Measurements from ENCODE around the gene RBM33. TPM values are rescaled to one million over a fixed set of nuclear protein-coding genes. Genes with fewer than 3 reads are reported as not detected.
A peak's percentile ranks its signal among the peaks of the same experiment; 100 is the strongest.

RBM33 gene
- total RNA-seq, 1 experiment from 2014 or later: 7.3 TPM

- no peak for DNase-seq (ENCODE audit: low read depth)
- in situ Hi-C loops (cut with HindIII; ENCODE audit: low pct_unique_long_range_greater_than_20kb, low sequenced_read_pairs): no loop called here
These were observed 61.3 kb downstream of the RBM33 start for GRCh38 chr7:155705623-155706360.

GRCh38 chr7:155706376-155706775 is 61.9 kb downstream of the RBM33 start:
- in situ Hi-C loops (cut with HindIII; ENCODE audit: low pct_unique_long_range_greater_than_20kb, low sequenced_read_pairs): no loop called here
- no peak for DNase-seq (ENCODE audit: low read depth)

- peak; percentile 74 for DNase-seq (ENCODE audit: low read depth)
- in situ Hi-C loops (cut with HindIII; ENCODE audit: low pct_unique_long_range_greater_than_20kb, low sequenced_read_pairs): no loop called here
These were observed 65.0 kb downstream of the RBM33 start for GRCh38 chr7:155709453-155709852.

- in situ Hi-C loops (cut with HindIII; ENCODE audit: low pct_unique_long_range_greater_than_20kb, low sequenced_read_pairs): no loop called here
- DNase-seq (ENCODE audit: low read depth): no peak
These were observed 65.6 kb downstream of the RBM33 start for GRCh38 chr7:155710031-155710430.

GRCh38 chr7:155710530-155710929 is 66.1 kb downstream of the RBM33 start:
- in situ Hi-C loops (cut with HindIII; ENCODE audit: low pct_unique_long_range_greater_than_20kb, low sequenced_read_pairs): no loop called here
- DNase-seq (ENCODE audit: low read depth): no peak

GRCh38 chr7:155711081-155711480 is 66.6 kb downstream of the RBM33 start:
- DNase-seq (ENCODE audit: low read depth): no peak
- in situ Hi-C loops (cut with HindIII; ENCODE audit: low pct_unique_long_range_greater_than_20kb, low sequenced_read_pairs): no loop called here

- no peak for DNase-seq (ENCODE audit: low read depth)
- in situ Hi-C loops (cut with HindIII; ENCODE audit: low pct_unique_long_range_greater_than_20kb, low sequenced_read_pairs): no loop called here
These were observed 68.9 kb downstream of the RBM33 start for GRCh38 chr7:155713384-155713783.

- DNase-seq (ENCODE audit: low read depth): no peak
- in situ Hi-C loops (cut with HindIII; ENCODE audit: low pct_unique_long_range_greater_than_20kb, low sequenced_read_pairs): no loop called here
These were observed 70.2 kb downstream of the RBM33 start for GRCh38 chr7:155714702-155715101.

- in situ Hi-C loops (cut with HindIII; ENCODE audit: low pct_unique_long_range_greater_than_20kb, low sequenced_read_pairs): no loop called here
These were observed 70.8 kb downstream of the RBM33 start for GRCh38 chr7:155715111-155715805.

GRCh38 chr7:155717010-155717744 is 72.7 kb downstream of the RBM33 start:
- no peak for DNase-seq (ENCODE audit: low read depth)
- in situ Hi-C loops (cut with HindIII; ENCODE audit: low pct_unique_long_range_greater_than_20kb, low sequenced_read_pairs): no loop called here

More at GRCh38 chr7:155715111-155715805, 70.8 kb downstream of the RBM33 start:
- DNase-seq (ENCODE audit: low read depth): no peak

GRCh38 chr7:155721056-155721455 is 76.6 kb downstream of the RBM33 start:
- in situ Hi-C loops (cut with HindIII; ENCODE audit: low pct_unique_long_range_greater_than_20kb, low sequenced_read_pairs): no loop called here

GRCh38 chr7:155722118-155722517 is 77.7 kb downstream of the RBM33 start:
- no peak for DNase-seq (ENCODE audit: low read depth)
- in situ Hi-C loops (cut with HindIII; ENCODE audit: low pct_unique_long_range_greater_than_20kb, low sequenced_read_pairs): no loop called here

More at GRCh38 chr7:155721056-155721455, 76.6 kb downstream of the RBM33 start:
- no peak for DNase-seq (ENCODE audit: low read depth)

- in situ Hi-C loops (cut with HindIII; ENCODE audit: low pct_unique_long_range_greater_than_20kb, low sequenced_read_pairs): no loop called here
- DNase-seq (ENCODE audit: low read depth): no peak
These were observed 78.5 kb downstream of the RBM33 start for GRCh38 chr7:155722936-155723335.

- DNase-seq (ENCODE audit: low read depth): no peak
- in situ Hi-C loops (cut with HindIII; ENCODE audit: low pct_unique_long_range_greater_than_20kb, low sequenced_read_pairs): no loop called here
These were observed 80.0 kb downstream of the RBM33 start for GRCh38 chr7:155724327-155725005.

- DNase-seq (ENCODE audit: low read depth): no peak
- in situ Hi-C loops (cut with HindIII; ENCODE audit: low pct_unique_long_range_greater_than_20kb, low sequenced_read_pairs): no loop called here
These were observed 80.5 kb downstream of the RBM33 start for GRCh38 chr7:155725006-155725355.

- DNase-seq (ENCODE audit: low read depth): no peak
- in situ Hi-C loops (cut with HindIII; ENCODE audit: low pct_unique_long_range_greater_than_20kb, low sequenced_read_pairs): no loop called here
These were observed 83.2 kb downstream of the RBM33 start for GRCh38 chr7:155727616-155728015.

- in situ Hi-C loops (cut with HindIII; ENCODE audit: low pct_unique_long_range_greater_than_20kb, low sequenced_read_pairs): no loop called here
- DNase-seq (ENCODE audit: low read depth): no peak
These were observed 83.7 kb downstream of the RBM33 start for GRCh38 chr7:155728116-155728515.

GRCh38 chr7:155729847-155730246 is 85.4 kb downstream of the RBM33 start:
- DNase-seq (ENCODE audit: low read depth): no peak
- in situ Hi-C loops (cut with HindIII; ENCODE audit: low pct_unique_long_range_greater_than_20kb, low sequenced_read_pairs): no loop called here

GRCh38 chr7:155731380-155731779 is 86.9 kb downstream of the RBM33 start:
- DNase-seq (ENCODE audit: low read depth): no peak
- in situ Hi-C loops (cut with HindIII; ENCODE audit: low pct_unique_long_range_greater_than_20kb, low sequenced_read_pairs): no loop called here
